Stimulated activated CD8-positive, alpha-beta memory T cell treated with anti-CD3 and anti-CD28 coated beads, Interleukin-7, amount 100 ng/mL, for 48 hours (primary cell): Measurements from ENCODE around the gene NOS1AP.
"Not testable (repeated sequence)": the region's sequence is repeated elsewhere in the genome, so short reads cannot be mapped to it uniquely, and the experiment has no call there.

ENCODE experiments used
- DNase-seq, 2 donors: peaks; one replicate each; pipeline ENCODE4 v3.0.0-alpha.2; 2020; ENCODE audit warnings: low read depth in 1 of 2; ENCODE audit errors: extremely low read depth in 1 of 2

Gene NOS1AP

GRCh38 chr1:162056043-162056442, 13.4 kb upstream of the NOS1AP start:
- peak in 1 of 2 donors; percentile 18 for DNase-seq

- DNase-seq = no peak
These were observed 12.9 kb upstream of the NOS1AP start for GRCh38 chr1:162056579-162056978.

- no peak for DNase-seq
These were observed 9.8 kb upstream of the NOS1AP start for GRCh38 chr1:162059721-162060120.

GRCh38 chr1:162060314-162060713, 9.2 kb upstream of the NOS1AP start:
- DNase-seq = no peak

- DNase-seq = no peak
These were observed 6.9 kb upstream of the NOS1AP start for GRCh38 chr1:162062542-162063015.

- DNase-seq = no peak
These were observed 4.5 kb upstream of the NOS1AP start for GRCh38 chr1:162065016-162065415.

GRCh38 chr1:162066836-162067235, 2.7 kb upstream of the NOS1AP start:
- DNase-seq = not testable (repeated sequence)

GRCh38 chr1:162067466-162067865, 2.0 kb upstream of the NOS1AP start:
- DNase-seq = no peak

- no peak for DNase-seq
These were observed 1.2 kb upstream of the NOS1AP start for GRCh38 chr1:162068301-162068700.

GRCh38 chr1:162070094-162070748, 730 bp downstream of the NOS1AP start:
- DNase-seq = no peak

- DNase-seq = no peak
These were observed 1.3 kb downstream of the NOS1AP start for GRCh38 chr1:162070825-162071224.

- DNase-seq = no peak
These were observed 3.2 kb downstream of the NOS1AP start for GRCh38 chr1:162072740-162073139.

GRCh38 chr1:162074276-162075005, 5.0 kb downstream of the NOS1AP start:
- DNase-seq = no peak

GRCh38 chr1:162075862-162076261, 6.4 kb downstream of the NOS1AP start:
- no peak for DNase-seq

GRCh38 chr1:162077648-162078299, 8.3 kb downstream of the NOS1AP start:
- DNase-seq = no peak

- no peak for DNase-seq
These were observed 9.5 kb downstream of the NOS1AP start for GRCh38 chr1:162079030-162079429.

- no peak for DNase-seq
These were observed 11.1 kb downstream of the NOS1AP start for GRCh38 chr1:162080472-162081015.

GRCh38 chr1:162081316-162081715, 11.8 kb downstream of the NOS1AP start:
- no peak for DNase-seq

GRCh38 chr1:162082080-162082479, 12.6 kb downstream of the NOS1AP start:
- not testable (repeated sequence) for DNase-seq

GRCh38 chr1:162083273-162083672, 13.8 kb downstream of the NOS1AP start:
- no peak for DNase-seq

GRCh38 chr1:162085991-162086390, 16.5 kb downstream of the NOS1AP start:
- DNase-seq = no peak

GRCh38 chr1:162087111-162087510, 17.6 kb downstream of the NOS1AP start:
- no peak for DNase-seq
